Testis (tissue), 3 donors: Measurements from ENCODE around the gene RPLP2. TPM values are rescaled to one million over a fixed set of nuclear protein-coding genes. Genes with fewer than 3 reads are reported as not detected.

Source experiments
- DNase-seq: peaks from one replicate; pipeline ENCODE4 v3.0.0-alpha.2; 2019
- H3K27ac ChIP-seq, 2 donors: fragments of 200-600 bp; sonication (generic); one replicate each; pipeline ENCODE4 v1.5.1; 2019
- H3K27me3 ChIP-seq: fragments of 200-600 bp; sonication (generic); one replicate; pipeline ENCODE4 v1.5.1; 2019
- H3K36me3 ChIP-seq: fragments of 200-600 bp; sonication (generic); one replicate; pipeline ENCODE4 v1.5.1; 2017; ENCODE audit warnings: low read depth; ENCODE audit errors: missing control alignments
- H3K4me1 ChIP-seq: fragments of 200-600 bp; sonication (generic); one replicate; pipeline ENCODE4 v1.5.1; 2019
- H3K4me3 ChIP-seq, 2 donors: fragments of 200-600 bp; sonication (generic); one replicate each; pipeline ENCODE4 v1.5.1; 2017 to 2019
- H3K9me3 ChIP-seq: fragments of 200-600 bp; sonication (generic); one replicate; pipeline ENCODE4 v1.5.1; 2017
- CTCF ChIP-seq, 3 experiments: fragments of 450-650 bp in 2 of 3; fragments of 200-600 bp in 1 of 3; sonication (generic) in 1 of 3; IDR thresholded peaks; one replicate each; pipeline ENCODE4 v1.5.1; 2016 to 2019; ENCODE audit warnings: antibody characterized with exemption in 3 of 3, mild to moderate bottlenecking in 2 of 3, moderate library complexity in 1 of 3
- POLR2A ChIP-seq: fragments of 450-650 bp; IDR thresholded peaks from one replicate; pipeline ENCODE4 v1.6.1; 2017; ENCODE audit warnings: antibody characterized with exemption, mild to moderate bottlenecking, moderate library complexity
- whole genome bisulfite sequencing, 2 donors: methylation state at CpG; one replicate each; pipeline ENCODE4 v1.1.5; 2018; 5-methylcytosine and 5-hydroxymethylcytosine counted together
- intact Hi-C: fragments of 100-400 bp; cut with DNase I; formaldehyde crosslinking; loops from one replicate; pipeline ENCODE4 v1.15.1; 2023; ENCODE audit warnings: low total_unique reads
- polyA plus RNA-seq: library from polyadenylated mRNA; stranded (reverse); fragments of 350-450 nt; fragmentation: Illumina TruSeq; extraction: RNeasy Lipid Tissue Mini Kit (QIAGEN cat#74804); gene quantifications from one replicate; pipeline ENCODE4 v1.2.3, GENCODE V29; 2014; ENCODE audit warnings: low read depth, low replicate concordance; ENCODE audit not compliant: insufficient read depth
- total RNA-seq, 2 donors: library from RNA; depleted of rRNA; stranded (reverse); fragments of >200 nt; gene quantifications; one replicate each; pipeline ENCODE4 v1.2.3, GENCODE V29; 2016

The RPLP2 gene
- total and polyA plus RNA-seq, 3 donors from 2014 or later: 193 to 943 (median 864) TPM

GRCh38 chr11:852762-853161 lies 43.0 kb downstream of the RPLP2 start:
- peaks cover 31% of the 10 kb centered on the region for H3K4me1 ChIP-seq
- TF ChIP-seq CTCF (IDR thresholded peaks at IDR 0.05): no peak
- no peak for TF ChIP-seq POLR2A
- H3K27ac ChIP-seq: no peak overlapping the region
- H3K36me3 ChIP-seq: no peaks in the 10 kb centered on the region
- H3K9me3 ChIP-seq: no peaks in the 10 kb centered on the region
- intact Hi-C loops: no loop called here
- no peaks in the 10 kb centered on the region for H3K27me3 ChIP-seq
- WGBS, 2 donors: 82 to 84% methylated on average over 6 to 15 of the region's 15 CpGs
- H3K4me3 ChIP-seq: no peak overlapping the region
- no peak for DNase-seq

- no peaks in the 10 kb centered on the region for H3K9me3 ChIP-seq
- H3K27me3 ChIP-seq: no peaks in the 10 kb centered on the region
- TF ChIP-seq POLR2A (no peak), CTCF (IDR thresholded peaks at IDR 0.05) (no peak)
- no peak overlapping the region for H3K27ac ChIP-seq
- no peak overlapping the region for H3K4me3 ChIP-seq
- intact Hi-C loops: no loop called here
- H3K36me3 ChIP-seq: no peaks in the 10 kb centered on the region
- peaks cover 21% of the 10 kb centered on the region for H3K4me1 ChIP-seq
- no peak for DNase-seq
- 91 to 100% methylated on average over 5 to 26 of the region's 27 CpGs for WGBS, 2 donors
Observed at GRCh38 chr11:853682-854448, 44.1 kb downstream of the RPLP2 start.

- no peak overlapping the region for H3K4me3 ChIP-seq
- intact Hi-C loops: no loop called here
- no peak for DNase-seq
- no peaks in the 10 kb centered on the region for H3K27me3 ChIP-seq
- no peak overlapping the region for H3K27ac ChIP-seq
- H3K4me1 ChIP-seq: peaks cover 21% of the 10 kb centered on the region
- TF ChIP-seq POLR2A (no peak), CTCF (IDR thresholded peaks at IDR 0.05) (no peak)
- 85 to 93% methylated on average over 6 to 18 of the region's 20 CpGs for WGBS, 2 donors
- H3K36me3 ChIP-seq: no peaks in the 10 kb centered on the region
- no peaks in the 10 kb centered on the region for H3K9me3 ChIP-seq
Observed at GRCh38 chr11:854601-855329, 45.0 kb downstream of the RPLP2 start.

GRCh38 chr11:855330-855674 lies 45.5 kb downstream of the RPLP2 start:
- Histone ChIP-seq H3K36me3 (no peaks in the 10 kb centered on the region), H3K4me3 (no peak overlapping the region), H3K27me3 (no peaks in the 10 kb centered on the region), H3K27ac (no peak overlapping the region), H3K4me1 (peaks cover 24% of the 10 kb centered on the region), H3K9me3 (no peaks in the 10 kb centered on the region)
- WGBS, 2 donors: 86 to 91% methylated on average over 4 to 7 of the region's 7 CpGs
- intact Hi-C loops: no loop called here
- no peak for TF ChIP-seq CTCF (IDR thresholded peaks at IDR 0.05)
- TF ChIP-seq POLR2A: no peak
- no peak for DNase-seq
